DOHH2 (cell line): ENCODE results near the gene ATP8B1.

Source experiments
- H3F3A ChIP-seq: fragments of 200-600 bp; sonication (generic), shearing (Covaris generic); 2 replicates; pipeline ENCODE4 v1.6.0; 2016; ENCODE audit warnings: antibody characterized with exemption, mild to moderate bottlenecking; ENCODE audit not compliant: control insufficient read depth, insufficient read depth
- H3K27ac ChIP-seq: fragments of 200-600 bp; sonication (generic); 2 replicates; pipeline ENCODE4 v1.5.1; 2014; ENCODE audit warnings: low read depth, mild to moderate bottlenecking, low read length, moderate library complexity
- H3K27me3 ChIP-seq: fragments of 200-600 bp; sonication (generic); 2 replicates; pipeline ENCODE4 v1.6.1; 2014; ENCODE audit warnings: mild to moderate bottlenecking, low read length, mixed read lengths; ENCODE audit not compliant: control insufficient read depth
- H3K36me3 ChIP-seq: fragments of 200-600 bp; sonication (generic); 2 replicates; pipeline ENCODE4 v1.6.1; 2014; ENCODE audit warnings: mild to moderate bottlenecking, low read length, moderate library complexity, mixed read lengths; ENCODE audit not compliant: control insufficient read depth
- H3K4me1 ChIP-seq: fragments of 200-600 bp; sonication (generic); 2 replicates; pipeline ENCODE4 v1.6.1; 2014; ENCODE audit warnings: mild to moderate bottlenecking, low read length, mixed read lengths; ENCODE audit not compliant: control insufficient read depth
- H3K4me2 ChIP-seq: fragments of 200-600 bp; sonication (generic); 2 replicates; pipeline ENCODE4 v1.6.0; 2014; ENCODE audit warnings: mild to moderate bottlenecking, low read length, moderate library complexity
- H3K4me3 ChIP-seq: fragments of 200-600 bp; sonication (generic); 2 replicates; pipeline ENCODE4 v1.5.1; 2014; ENCODE audit warnings: mild to moderate bottlenecking, low read length, mixed read lengths
- H3K79me2 ChIP-seq: fragments of 200-600 bp; sonication (generic); 2 replicates; pipeline ENCODE4 v1.6.1; 2014; ENCODE audit warnings: mild to moderate bottlenecking, low read length, mixed read lengths; ENCODE audit not compliant: control insufficient read depth
- H3K9me2 ChIP-seq: fragments of 200-600 bp; sonication (generic); replicated peaks from 2 replicates; pipeline ENCODE4 v1.6.1; 2014; ENCODE audit warnings: mild to moderate bottlenecking, low read length, mixed read lengths; ENCODE audit not compliant: control insufficient read depth
- H3K9me3 ChIP-seq: fragments of 200-600 bp; sonication (generic); 2 replicates; pipeline ENCODE4 v1.6.1; 2014; ENCODE audit warnings: antibody characterized with exemption, low read length, mixed read lengths; ENCODE audit not compliant: control insufficient read depth, insufficient read depth
- H4K20me1 ChIP-seq: fragments of 200-600 bp; sonication (generic); 2 replicates; pipeline ENCODE4 v1.6.0; 2014; ENCODE audit warnings: low read depth, mild to moderate bottlenecking, antibody characterized with exemption, low read length, moderate library complexity; ENCODE audit not compliant: control insufficient read depth, insufficient read depth
- EZH2phosphoT487 ChIP-seq: fragments of 200-600 bp; sonication (generic); IDR thresholded peaks from 2 replicates; pipeline ENCODE4 v1.6.1; 2017; ENCODE audit warnings: borderline replicate concordance, mild to moderate bottlenecking, antibody characterized with exemption, low read length, moderate library complexity, mixed read lengths
- TF ChIP-seq, protein P1 (sequence below): fragments of 200-600 bp; sonication (generic); IDR thresholded peaks from one replicate; pipeline ENCODE4 v1.5.1; 2014; ENCODE audit warnings: antibody characterized with exemption, mild to moderate bottlenecking, low read depth, low read length; ENCODE audit not compliant: poor library complexity, severe bottlenecking

ATP8B1 gene

DNA sequence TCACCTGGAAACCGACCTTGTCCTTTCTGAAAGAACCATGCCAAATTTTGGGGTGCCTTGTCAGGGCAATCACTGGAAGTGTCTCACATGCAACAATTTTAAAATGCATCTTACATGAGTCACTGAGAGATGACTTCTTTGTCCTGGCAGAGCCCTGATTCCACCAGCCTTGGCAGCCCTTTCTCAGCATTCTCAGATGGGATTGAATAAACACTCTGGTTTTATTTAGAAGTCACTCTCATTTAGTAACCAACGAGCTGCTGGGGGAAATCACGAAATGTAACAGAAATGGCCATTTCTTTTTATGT is 3.8 kb upstream of the ATP8B1 start:
- Histone ChIP-seq H3K4me1 (no peaks in the 10 kb centered on the region), H3K4me3 (no peak overlapping the region), H3F3A (no peaks in the 10 kb centered on the region), H3K36me3 (no peaks in the 10 kb centered on the region), H4K20me1 (no peaks in the 10 kb centered on the region), H3K79me2 (no peaks in the 10 kb centered on the region), H3K27me3 (peaks cover 31% of the 10 kb centered on the region), H3K9me3 (peaks cover 4% of the 10 kb centered on the region; the same call in 1 of the 2 replicates), H3K9me2 (no peaks in the 10 kb centered on the region), H3K27ac (no peak overlapping the region), H3K4me2 (no peak overlapping the region)
- no peak for TF ChIP-seq EZH2phosphoT487
- TF ChIP-seq, protein P1, sequence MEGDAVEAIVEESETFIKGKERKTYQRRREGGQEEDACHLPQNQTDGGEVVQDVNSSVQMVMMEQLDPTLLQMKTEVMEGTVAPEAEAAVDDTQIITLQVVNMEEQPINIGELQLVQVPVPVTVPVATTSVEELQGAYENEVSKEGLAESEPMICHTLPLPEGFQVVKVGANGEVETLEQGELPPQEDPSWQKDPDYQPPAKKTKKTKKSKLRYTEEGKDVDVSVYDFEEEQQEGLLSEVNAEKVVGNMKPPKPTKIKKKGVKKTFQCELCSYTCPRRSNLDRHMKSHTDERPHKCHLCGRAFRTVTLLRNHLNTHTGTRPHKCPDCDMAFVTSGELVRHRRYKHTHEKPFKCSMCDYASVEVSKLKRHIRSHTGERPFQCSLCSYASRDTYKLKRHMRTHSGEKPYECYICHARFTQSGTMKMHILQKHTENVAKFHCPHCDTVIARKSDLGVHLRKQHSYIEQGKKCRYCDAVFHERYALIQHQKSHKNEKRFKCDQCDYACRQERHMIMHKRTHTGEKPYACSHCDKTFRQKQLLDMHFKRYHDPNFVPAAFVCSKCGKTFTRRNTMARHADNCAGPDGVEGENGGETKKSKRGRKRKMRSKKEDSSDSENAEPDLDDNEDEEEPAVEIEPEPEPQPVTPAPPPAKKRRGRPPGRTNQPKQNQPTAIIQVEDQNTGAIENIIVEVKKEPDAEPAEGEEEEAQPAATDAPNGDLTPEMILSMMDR = no peak

DNA sequence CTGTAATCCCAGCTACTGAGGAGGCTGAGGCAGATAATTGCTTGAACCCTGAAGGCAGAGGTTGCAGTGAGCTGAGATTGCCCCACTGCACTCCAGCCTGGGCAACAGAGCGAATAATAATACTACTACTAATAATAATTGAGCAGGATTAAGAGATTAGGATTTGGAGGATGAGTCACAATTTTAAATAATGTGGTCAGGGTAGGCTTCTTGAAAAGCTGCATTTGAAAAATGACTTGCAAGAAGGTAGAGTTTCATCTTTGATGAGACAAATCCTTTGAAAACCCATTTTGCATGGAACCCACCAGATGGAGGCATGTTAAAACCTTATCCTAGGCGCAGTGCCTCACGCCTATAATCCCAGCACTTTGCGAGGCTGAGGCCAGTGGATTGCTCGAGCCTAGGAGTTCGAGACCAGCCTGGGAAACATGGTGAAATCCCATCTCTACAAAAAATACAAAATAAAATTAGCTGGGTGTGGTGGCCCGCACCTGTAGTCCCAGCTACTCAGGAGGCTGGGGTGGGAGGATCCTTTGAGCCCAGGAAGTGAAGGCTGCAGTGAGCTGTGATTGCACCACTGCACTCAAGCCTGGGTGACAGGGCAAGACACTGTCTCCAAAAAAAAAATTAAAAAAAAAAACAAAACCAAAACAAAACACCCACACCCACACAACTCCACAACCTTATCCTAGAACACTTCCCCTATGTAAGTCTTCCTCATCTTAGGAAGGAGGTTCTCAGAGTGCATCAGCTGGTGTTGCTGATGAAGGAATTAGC is 3.3 kb upstream of the ATP8B1 start:
- Histone ChIP-seq H3K9me2 (no peaks in the 10 kb centered on the region), H3K27me3 (peaks cover 36% of the 10 kb centered on the region), H4K20me1 (no peaks in the 10 kb centered on the region), H3K36me3 (no peaks in the 10 kb centered on the region), H3F3A (no peaks in the 10 kb centered on the region), H3K9me3 (0 out of 2 replicates have a peak, but pooled peaks cover under 1% of the 10 kb centered on the region), H3K27ac (no peak overlapping the region), H3K4me2 (no peak overlapping the region), H3K4me1 (no peaks in the 10 kb centered on the region), H3K4me3 (no peak overlapping the region), H3K79me2 (no peaks in the 10 kb centered on the region)
- TF ChIP-seq, protein P1 = no peak
- TF ChIP-seq EZH2phosphoT487 = no peak

DNA sequence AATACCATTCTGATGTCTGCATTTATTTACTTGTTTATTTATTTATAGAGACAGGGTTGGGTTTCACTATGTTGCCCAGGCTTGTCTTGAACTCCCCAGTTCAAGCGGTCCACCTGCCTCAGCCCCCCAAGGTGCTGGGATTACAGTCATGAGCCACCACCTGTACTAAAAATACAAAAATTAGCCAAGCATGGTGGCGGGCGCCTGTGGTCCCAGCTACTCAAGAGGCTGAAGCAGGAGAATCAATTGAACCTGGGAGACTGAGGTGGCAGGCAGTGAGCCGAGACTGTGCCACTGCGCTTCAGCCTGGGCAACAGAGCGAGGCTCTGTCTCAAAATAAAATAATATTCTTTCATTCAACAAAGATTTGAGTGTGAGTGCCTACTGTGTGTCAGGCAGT is 2.0 kb upstream of the ATP8B1 start:
- no peaks in the 10 kb centered on the region for H4K20me1 ChIP-seq
- peaks cover 41% of the 10 kb centered on the region for H3K27me3 ChIP-seq
- H3K79me2 ChIP-seq = no peaks in the 10 kb centered on the region
- no peaks in the 10 kb centered on the region for H3K36me3 ChIP-seq
- TF ChIP-seq, protein P1 = no peak
- TF ChIP-seq EZH2phosphoT487 = no peak
- no peaks in the 10 kb centered on the region for H3K9me2 ChIP-seq
- H3K4me1 ChIP-seq = no peaks in the 10 kb centered on the region
- H3K4me2 ChIP-seq = no peak overlapping the region
- H3K27ac ChIP-seq = no peak overlapping the region
- no peaks in the 10 kb centered on the region for H3K9me3 ChIP-seq
- no peak overlapping the region for H3K4me3 ChIP-seq
- H3F3A ChIP-seq = 0 out of 2 replicates have a peak, but pooled peaks cover 2% of the 10 kb centered on the region
